Neural crest cell (in vitro differentiated cells): Measurements from ENCODE around the gene FLVCR2. TPM values are rescaled to one million over a fixed set of nuclear protein-coding genes. Genes with fewer than 3 reads are reported as not detected.

Experiments used
- DNase-seq: peaks from one replicate; pipeline ENCODE4 v3.0.0; 2021; ENCODE audit warnings: low read depth, mixed read lengths, low spot score
- H3K27ac Mint-ChIP-seq: one replicate; pipeline ENCODE4 v1.8.0; 2021; ENCODE audit warnings: mild to moderate bottlenecking, mixed read lengths; ENCODE audit not compliant: unreplicated experiment
- H3K27me3 Mint-ChIP-seq: 2 replicates; pipeline ENCODE4 v1.8.0; 2021; ENCODE audit warnings: low read depth, mild to moderate bottlenecking, mixed read lengths
- H3K36me3 Mint-ChIP-seq: 2 replicates; pipeline ENCODE4 v1.8.0; 2021; ENCODE audit warnings: low read depth, mild to moderate bottlenecking, mixed read lengths
- H3K4me1 Mint-ChIP-seq: 2 replicates; pipeline ENCODE4 v1.8.0; 2021; ENCODE audit warnings: mixed read lengths
- H3K4me3 Mint-ChIP-seq: one replicate; pipeline ENCODE4 v1.8.0; 2021; ENCODE audit warnings: mild to moderate bottlenecking, mixed read lengths
- H3K9me3 Mint-ChIP-seq: 2 replicates; pipeline ENCODE4 v1.8.0; 2021; ENCODE audit warnings: mixed read lengths
- CTCF ChIP-seq: fragments of 200-600 bp; sonication (generic); conservative IDR thresholded peaks from 2 replicates; pipeline ENCODE4 v1.5.0; 2021; ENCODE audit warnings: antibody characterized with exemption, mild to moderate bottlenecking
- total RNA-seq: library from RNA; stranded (reverse); gene quantifications from 2 replicates; pipeline ENCODE4 v1.2.1, GENCODE V29; 2021

Gene FLVCR2
- total RNA-seq, 1 donor from 2014 or later = 3.0 TPM

GRCh38 chr14:75697386-75697785, 119.0 kb downstream of the FLVCR2 start:
- Mint-ChIP-seq H3K9me3 (no peaks in the 10 kb centered on the region), H3K27me3 (no peaks in the 10 kb centered on the region), H3K27ac (peak overlapping the region; percentile 87), H3K4me3 (no peak overlapping the region), H3K36me3 (peaks cover 36% of the 10 kb centered on the region), H3K4me1 (peaks cover 20% of the 10 kb centered on the region)
- no peak for DNase-seq
- TF ChIP-seq CTCF = no peak

Other genes starting within 250 kb of the FLVCR2 start
- 2.6 and 4.7 TPM in 2 replicates for gene JDP2, start 150.6 kb upstream of the FLVCR2 start, total RNA-seq
- gene BATF, start 56.2 kb upstream of the FLVCR2 start, total RNA-seq = not detected in 2 replicates
- 38.8 and 38.9 TPM in 2 replicates for gene ERG28, start 82.3 kb downstream of the FLVCR2 start, total RNA-seq
- 55.7 and 61.7 TPM in 2 replicates for gene TTLL5, start 82.6 kb downstream of the FLVCR2 start, total RNA-seq